HG03060 (cell line): Measurements from ENCODE around the gene COL8A1.
"Not testable (repeated sequence)": the region's sequence is repeated elsewhere in the genome, so short reads cannot be mapped to it uniquely, and the experiment has no call there.

Experiments used
- ATAC-seq: cut with Tn5 transposase; IDR thresholded peaks from one replicate; pipeline ENCODE4 v1.9.1; 2021; ENCODE audit warnings: low read depth, moderate number of reproducible peaks; ENCODE audit not compliant: unreplicated experiment

COL8A1 gene

GRCh38 chr3:99702953-99703943 lies 64.9 kb downstream of the COL8A1 start:
- ATAC-seq: no peak

GRCh38 chr3:99704417-99704816 lies 66.0 kb downstream of the COL8A1 start:
- ATAC-seq: no peak

- ATAC-seq: no peak
Measured at GRCh38 chr3:99706410-99706809, 68.0 kb downstream of the COL8A1 start.

GRCh38 chr3:99708207-99708745 lies 69.9 kb downstream of the COL8A1 start:
- no peak for ATAC-seq

GRCh38 chr3:99709686-99710085 lies 71.3 kb downstream of the COL8A1 start:
- ATAC-seq: no peak

- no peak for ATAC-seq
Measured at GRCh38 chr3:99710094-99710493, 71.7 kb downstream of the COL8A1 start.

- no peak for ATAC-seq
Measured at GRCh38 chr3:99711351-99711750, 73.0 kb downstream of the COL8A1 start.

GRCh38 chr3:99712291-99712954 lies 74.0 kb downstream of the COL8A1 start:
- ATAC-seq: no peak

- no peak for ATAC-seq
Measured at GRCh38 chr3:99713440-99713839, 75.0 kb downstream of the COL8A1 start.

GRCh38 chr3:99714146-99714545 lies 75.8 kb downstream of the COL8A1 start:
- ATAC-seq: no peak

- ATAC-seq: no peak
Measured at GRCh38 chr3:99714575-99714974, 76.2 kb downstream of the COL8A1 start.

GRCh38 chr3:99716463-99716995 lies 78.1 kb downstream of the COL8A1 start:
- no peak for ATAC-seq

GRCh38 chr3:99720985-99721632 lies 82.7 kb downstream of the COL8A1 start:
- no peak for ATAC-seq

GRCh38 chr3:99721633-99722007 lies 83.2 kb downstream of the COL8A1 start:
- no peak for ATAC-seq

- ATAC-seq: no peak
Measured at GRCh38 chr3:99724276-99724675, 85.9 kb downstream of the COL8A1 start.

- ATAC-seq: no peak
Measured at GRCh38 chr3:99730870-99731269, 92.5 kb downstream of the COL8A1 start.

GRCh38 chr3:99731499-99731898 lies 93.1 kb downstream of the COL8A1 start:
- ATAC-seq: no peak

GRCh38 chr3:99740371-99740770 lies 102.0 kb downstream of the COL8A1 start:
- ATAC-seq: not testable (repeated sequence)

GRCh38 chr3:99741588-99741987 lies 103.2 kb downstream of the COL8A1 start:
- ATAC-seq: no peak

- no peak for ATAC-seq
Measured at GRCh38 chr3:99747915-99748314, 109.5 kb downstream of the COL8A1 start.

GRCh38 chr3:99751649-99752048 lies 113.3 kb downstream of the COL8A1 start:
- ATAC-seq: no peak
